ENCODE results near the gene UTP11. TPM values are rescaled to one million over a fixed set of nuclear protein-coding genes. Genes with fewer than 3 reads are reported as not detected.
A peak's percentile ranks its signal among the peaks of the same experiment; 100 is the strongest.
"Not testable (repeated sequence)": the region's sequence is repeated elsewhere in the genome, so short reads cannot be mapped to it uniquely, and the experiment has no call there.

Gene UTP11, protein sequence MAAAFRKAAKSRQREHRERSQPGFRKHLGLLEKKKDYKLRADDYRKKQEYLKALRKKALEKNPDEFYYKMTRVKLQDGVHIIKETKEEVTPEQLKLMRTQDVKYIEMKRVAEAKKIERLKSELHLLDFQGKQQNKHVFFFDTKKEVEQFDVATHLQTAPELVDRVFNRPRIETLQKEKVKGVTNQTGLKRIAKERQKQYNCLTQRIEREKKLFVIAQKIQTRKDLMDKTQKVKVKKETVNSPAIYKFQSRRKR
- polyA plus RNA-seq (2013, experiment 1 of 2), result 63.0 TPM
- polyA plus RNA-seq (2013, experiment 2 of 2), result 61.6 TPM

DNA sequence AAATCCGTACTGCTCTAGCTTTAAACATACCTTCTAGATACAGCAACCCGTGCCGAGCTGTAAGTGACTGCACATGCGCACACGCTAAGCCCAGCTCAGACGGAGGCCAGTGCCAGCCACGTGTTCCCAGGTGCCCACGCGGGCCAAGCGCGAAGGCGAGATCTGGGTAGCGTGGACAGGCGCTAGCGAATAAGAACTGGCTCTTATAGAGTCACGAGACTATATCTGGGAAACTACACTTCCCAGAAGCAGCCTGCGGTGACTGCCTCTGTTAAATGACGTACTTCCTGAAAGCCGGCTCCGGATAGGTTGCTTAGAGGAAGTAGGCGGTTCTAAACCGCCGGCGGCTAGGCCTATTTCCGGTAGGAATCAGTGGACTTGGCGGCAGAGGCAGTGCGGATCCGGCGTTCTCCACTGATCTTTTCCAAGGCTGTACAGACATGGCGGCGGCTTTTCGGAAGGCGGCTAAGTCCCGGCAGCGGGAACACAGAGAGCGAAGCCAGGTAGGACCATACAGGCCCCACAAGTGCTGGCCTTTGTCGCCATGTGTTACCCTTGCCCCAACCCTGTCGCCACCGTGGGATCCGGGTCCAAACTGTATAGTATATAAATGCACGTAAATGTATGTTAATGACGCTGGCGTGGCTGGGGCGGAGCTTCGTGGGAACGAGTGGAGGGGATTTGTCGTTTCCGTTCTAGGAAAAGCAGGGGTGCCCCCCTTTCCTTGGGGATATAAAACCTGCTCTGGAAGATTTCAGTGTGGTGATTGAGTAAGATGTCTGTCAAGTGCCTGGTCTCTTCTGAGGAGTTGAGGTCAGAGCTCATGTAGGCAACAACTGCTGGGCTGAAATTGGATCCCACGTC, at the start of gene UTP11:
TSS of gene UTP11 (plus strand) at position 372 of the 864 bp plus-strand sequence. CDS start at position 441, 69 bp downstream.
- Histone ChIP-seq H3K9me3 (ENCODE audit: control insufficient read depth, low read length) (no peaks in the 10 kb centered on the region), H3K4me3 (ENCODE audit: extremely low read depth, insufficient read depth, low read length, poor library complexity, severe bottlenecking) (peak within 1 kb of the TSS; percentile 77), H3K4me1 (ENCODE audit: control insufficient read depth, insufficient read depth, low read length, poor library complexity, severe bottlenecking) (peaks cover 17% of the 10 kb centered on the region), H3K36me3 (ENCODE audit: control insufficient read depth, insufficient read depth, low read length) (peaks cover 32% of the 10 kb centered on the region), H3K27ac (ENCODE audit: low read depth, low read length, severe bottlenecking) (peak within 1 kb of the TSS; percentile 95)
- 5 to 7% methylated on average over 42 to 43 of the region's 49 CpGs for WGBS, 2 experiments (ENCODE audit: insufficient coverage in 2 of 2)

DNA sequence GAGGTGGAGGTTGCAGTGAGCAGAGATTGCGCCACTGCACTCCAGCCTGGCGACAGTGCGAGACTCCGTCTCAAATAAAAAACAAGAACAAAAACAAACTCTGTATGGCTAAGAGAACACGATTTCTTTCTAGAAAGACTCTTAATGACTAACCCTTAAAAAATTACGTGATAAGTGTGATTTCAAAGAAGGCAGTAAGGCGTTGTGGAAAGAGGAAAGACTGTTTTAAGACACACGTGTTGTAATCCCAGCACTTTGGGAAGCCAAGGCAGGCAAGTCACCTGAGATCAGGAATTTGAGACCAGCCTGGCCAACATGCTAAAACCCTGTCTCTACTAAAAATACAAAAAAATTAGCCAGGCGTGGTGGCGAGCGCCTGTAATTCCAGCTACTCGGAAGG, 48.4 kb upstream of the UTP11 start:
- H3K27ac ChIP-seq (ENCODE audit: low read depth, low read length, severe bottlenecking); H3K4me3 ChIP-seq (ENCODE audit: extremely low read depth, insufficient read depth, low read length, poor library complexity, severe bottlenecking); H3K9me3 ChIP-seq (ENCODE audit: control insufficient read depth, low read length); H3K4me1 ChIP-seq (ENCODE audit: control insufficient read depth, insufficient read depth, low read length, poor library complexity, severe bottlenecking): not testable (repeated sequence)
- 50 to 88% methylated on average over 2 to 8 of the region's 12 CpGs for WGBS, 2 experiments (ENCODE audit: insufficient coverage in 2 of 2)
- H3K36me3 ChIP-seq (ENCODE audit: control insufficient read depth, insufficient read depth, low read length), result peaks cover 92% of the 10 kb centered on the region

DNA sequence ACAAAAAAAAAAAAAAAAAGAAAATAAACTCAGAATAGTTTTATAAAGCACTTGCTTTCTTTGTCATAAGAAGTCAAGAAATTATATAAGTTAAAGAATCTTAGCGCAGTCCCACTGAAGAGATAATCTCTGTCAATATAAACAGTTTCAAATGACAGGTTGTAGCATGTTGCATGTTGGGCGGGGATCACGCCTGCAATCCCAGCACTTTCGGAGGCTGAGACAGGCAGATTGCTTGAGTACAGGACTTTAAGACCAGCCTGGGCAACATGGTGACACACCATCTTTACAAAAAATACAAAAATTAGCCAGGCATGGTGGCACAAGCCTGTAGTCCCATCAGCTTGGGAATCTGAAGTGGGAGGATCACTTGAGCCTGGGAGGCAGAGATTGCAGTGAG, 47.2 kb upstream of the UTP11 start:
- 82 to 96% methylated on average over 3 to 4 of the region's 4 CpGs for WGBS, 2 experiments (ENCODE audit: insufficient coverage in 2 of 2)
- no peaks in the 10 kb centered on the region for H3K4me1 ChIP-seq (ENCODE audit: control insufficient read depth, insufficient read depth, low read length, poor library complexity, severe bottlenecking)
- no peak overlapping the region for H3K4me3 ChIP-seq (ENCODE audit: extremely low read depth, insufficient read depth, low read length, poor library complexity, severe bottlenecking)
- H3K9me3 ChIP-seq (ENCODE audit: control insufficient read depth, low read length), result no peaks in the 10 kb centered on the region
- H3K27ac ChIP-seq (ENCODE audit: low read depth, low read length, severe bottlenecking), result no peak overlapping the region
- H3K36me3 ChIP-seq (ENCODE audit: control insufficient read depth, insufficient read depth, low read length), result peaks cover 90% of the 10 kb centered on the region

DNA sequence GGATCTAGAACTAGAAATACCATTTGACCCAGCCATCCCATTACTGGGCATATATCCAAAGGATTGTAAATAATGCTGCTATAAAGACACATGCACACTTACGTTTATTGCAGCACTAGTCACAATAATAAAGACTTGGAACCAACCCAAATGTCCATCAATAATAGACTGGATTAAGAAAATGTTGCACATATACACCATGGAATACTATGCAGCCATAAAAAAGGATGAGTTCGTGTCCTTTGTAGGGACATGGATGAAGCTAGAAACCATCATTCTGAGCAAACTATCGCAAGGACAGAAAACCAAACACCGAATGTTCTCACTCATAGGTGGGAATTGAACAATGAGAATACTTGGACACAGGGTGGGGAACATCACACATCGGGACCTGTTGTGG, 38.9 kb upstream of the UTP11 start:
- not testable (repeated sequence) for H3K4me3 ChIP-seq (ENCODE audit: extremely low read depth, insufficient read depth, low read length, poor library complexity, severe bottlenecking); H3K27ac ChIP-seq (ENCODE audit: low read depth, low read length, severe bottlenecking); H3K9me3 ChIP-seq (ENCODE audit: control insufficient read depth, low read length); H3K4me1 ChIP-seq (ENCODE audit: control insufficient read depth, insufficient read depth, low read length, poor library complexity, severe bottlenecking)
- peaks cover 66% of the 10 kb centered on the region for H3K36me3 ChIP-seq (ENCODE audit: control insufficient read depth, insufficient read depth, low read length)
- 93% methylated on average over 2 of the region's 5 CpGs; no CpG with 5 or more reads in 1 of the 2 experiments for WGBS, 2 experiments (ENCODE audit: insufficient coverage in 2 of 2)

DNA sequence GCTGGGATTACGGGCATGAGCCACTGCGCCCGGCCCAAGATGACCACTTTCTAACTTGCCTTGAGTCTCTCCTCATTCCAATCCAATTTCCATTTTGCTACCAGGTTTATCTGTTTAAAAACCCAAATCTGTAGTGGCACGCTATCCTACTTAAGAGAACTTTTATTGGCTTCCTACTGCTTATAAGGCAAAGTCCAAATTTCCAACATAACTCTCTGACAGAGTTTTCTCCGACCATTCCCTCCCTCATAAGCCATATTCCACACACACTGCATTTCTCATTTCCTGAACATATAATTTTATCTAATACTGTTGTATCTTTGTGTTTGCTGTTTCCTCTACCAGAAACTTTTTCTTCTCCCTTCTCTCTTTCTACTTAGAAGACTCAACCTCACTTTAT, 38.0 kb upstream of the UTP11 start:
- Histone ChIP-seq H3K27ac (ENCODE audit: low read depth, low read length, severe bottlenecking) (no peak overlapping the region), H3K9me3 (ENCODE audit: control insufficient read depth, low read length) (no peaks in the 10 kb centered on the region)
- WGBS, 2 experiments (ENCODE audit: insufficient coverage in 2 of 2), result 95 to 100% methylated on average over 4 of the region's 5 CpGs

DNA sequence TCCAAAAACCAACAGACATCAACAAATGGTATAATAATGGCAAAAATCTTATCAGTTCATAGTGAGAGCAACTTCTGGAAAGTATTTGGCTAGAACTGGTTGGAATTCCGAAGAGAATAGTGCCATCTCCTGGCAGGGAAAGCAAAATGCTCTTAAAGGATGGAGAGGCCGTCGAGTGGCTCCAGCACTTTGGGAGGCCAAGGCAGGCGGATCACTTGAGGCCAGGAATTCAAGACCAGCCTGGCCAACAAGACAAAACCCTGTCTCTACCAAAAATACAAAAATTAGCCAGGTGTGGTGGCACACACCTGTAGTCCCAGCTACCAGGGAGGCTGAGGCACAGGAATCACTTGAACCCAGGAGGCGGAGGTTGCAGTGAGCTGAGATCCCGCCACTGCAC, 37.5 kb upstream of the UTP11 start:
- not testable (repeated sequence) for H3K27ac ChIP-seq (ENCODE audit: low read depth, low read length, severe bottlenecking); H3K4me3 ChIP-seq (ENCODE audit: extremely low read depth, insufficient read depth, low read length, poor library complexity, severe bottlenecking); H3K4me1 ChIP-seq (ENCODE audit: control insufficient read depth, insufficient read depth, low read length, poor library complexity, severe bottlenecking); H3K9me3 ChIP-seq (ENCODE audit: control insufficient read depth, low read length)
- WGBS, 2 experiments (ENCODE audit: insufficient coverage in 2 of 2), result 56 to 70% methylated on average over 4 to 6 of the region's 6 CpGs
- H3K36me3 ChIP-seq (ENCODE audit: control insufficient read depth, insufficient read depth, low read length), result peaks cover 67% of the 10 kb centered on the region

More for the DNA sequence above, 38.0 kb upstream of the UTP11 start:
- Histone ChIP-seq H3K4me1 (ENCODE audit: control insufficient read depth, insufficient read depth, low read length, poor library complexity, severe bottlenecking) (no peaks in the 10 kb centered on the region), H3K4me3 (ENCODE audit: extremely low read depth, insufficient read depth, low read length, poor library complexity, severe bottlenecking) (no peak overlapping the region), H3K36me3 (ENCODE audit: control insufficient read depth, insufficient read depth, low read length) (peaks cover 66% of the 10 kb centered on the region)

DNA sequence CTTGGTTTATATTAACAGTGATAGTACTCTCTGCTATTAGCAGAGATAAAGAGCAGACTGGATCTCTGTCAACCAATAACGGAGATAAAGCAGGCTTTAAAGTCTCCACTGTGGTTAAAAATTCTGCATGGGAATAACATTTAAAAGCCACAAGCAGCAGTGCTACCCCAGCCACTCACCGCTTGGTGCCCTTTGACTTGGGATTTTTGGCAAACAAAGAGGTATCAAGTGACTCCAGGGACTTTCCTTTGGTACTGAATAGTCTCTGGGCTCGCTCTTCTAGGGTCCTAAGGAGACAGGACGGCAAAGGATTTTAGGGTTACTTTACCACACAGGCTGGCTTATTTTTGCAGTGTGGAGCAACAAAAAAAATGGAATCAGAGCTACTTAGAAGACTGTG, 34.0 kb upstream of the UTP11 start:
- Histone ChIP-seq H3K9me3 (ENCODE audit: control insufficient read depth, low read length) (no peaks in the 10 kb centered on the region), H3K4me1 (ENCODE audit: control insufficient read depth, insufficient read depth, low read length, poor library complexity, severe bottlenecking) (no peaks in the 10 kb centered on the region), H3K36me3 (ENCODE audit: control insufficient read depth, insufficient read depth, low read length) (peaks cover 92% of the 10 kb centered on the region), H3K4me3 (ENCODE audit: extremely low read depth, insufficient read depth, low read length, poor library complexity, severe bottlenecking) (no peak overlapping the region), H3K27ac (ENCODE audit: low read depth, low read length, severe bottlenecking) (no peak overlapping the region)
- WGBS, 2 experiments (ENCODE audit: insufficient coverage in 2 of 2), result 96 to 100% methylated on average over 4 of the region's 4 CpGs

DNA sequence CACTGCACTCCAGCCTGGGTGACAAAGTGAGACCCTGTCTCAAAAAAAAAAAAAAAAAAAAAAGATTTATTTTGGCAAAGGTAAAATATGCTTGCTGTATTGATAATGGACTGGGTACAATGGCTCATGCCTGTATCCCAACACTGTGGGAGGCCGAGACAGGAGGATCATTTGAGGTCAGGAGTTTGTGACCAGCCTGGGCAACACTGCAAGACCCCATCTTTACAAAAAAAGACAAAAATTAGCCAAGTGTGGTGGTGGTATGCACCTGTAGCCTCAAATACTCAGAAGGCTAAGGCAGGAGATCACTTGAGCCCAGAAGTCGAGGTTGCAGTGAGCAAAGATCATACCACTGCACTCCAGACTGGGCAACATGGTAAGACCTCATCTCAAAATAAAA, 29.0 kb upstream of the UTP11 start:
- Histone ChIP-seq H3K4me3 (ENCODE audit: extremely low read depth, insufficient read depth, low read length, poor library complexity, severe bottlenecking) (no peak overlapping the region), H3K4me1 (ENCODE audit: control insufficient read depth, insufficient read depth, low read length, poor library complexity, severe bottlenecking) (peaks cover under 1% of the 10 kb centered on the region), H3K36me3 (ENCODE audit: control insufficient read depth, insufficient read depth, low read length) (peaks cover 94% of the 10 kb centered on the region), H3K27ac (ENCODE audit: low read depth, low read length, severe bottlenecking) (no peak overlapping the region), H3K9me3 (ENCODE audit: control insufficient read depth, low read length) (no peaks in the 10 kb centered on the region)
- WGBS, 2 experiments (ENCODE audit: insufficient coverage in 2 of 2), result 100% methylated on average over 1 of the region's 2 CpGs; no CpG with 5 or more reads in 1 of the 2 experiments

DNA sequence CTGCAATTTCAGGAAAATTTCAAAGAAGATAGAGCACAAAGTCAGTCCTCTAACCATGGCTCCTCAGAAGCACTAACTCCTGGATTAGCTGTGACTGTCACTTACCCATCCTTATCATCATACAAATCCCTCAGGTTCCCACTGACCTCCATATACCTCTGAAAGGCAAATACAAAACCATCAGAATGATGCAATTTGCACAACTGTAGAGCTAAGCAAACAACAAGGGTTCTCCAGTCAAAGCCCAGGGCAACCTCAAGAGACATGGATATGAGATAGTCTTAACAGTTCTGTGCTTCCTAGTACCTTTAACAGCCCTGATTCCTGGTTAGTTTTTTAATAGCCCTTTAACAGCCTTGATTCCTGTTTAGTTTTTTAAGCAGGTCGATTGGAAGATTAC, 24.9 kb upstream of the UTP11 start:
- peaks cover 53% of the 10 kb centered on the region for H3K36me3 ChIP-seq (ENCODE audit: control insufficient read depth, insufficient read depth, low read length)
- H3K27ac ChIP-seq (ENCODE audit: low read depth, low read length, severe bottlenecking), result no peak overlapping the region
- H3K9me3 ChIP-seq (ENCODE audit: control insufficient read depth, low read length), result no peaks in the 10 kb centered on the region
- 100% methylated on average over 1 of the region's 1 CpG; no CpG with 5 or more reads in 1 of the 2 experiments for WGBS, 2 experiments (ENCODE audit: insufficient coverage in 2 of 2)
- H3K4me3 ChIP-seq (ENCODE audit: extremely low read depth, insufficient read depth, low read length, poor library complexity, severe bottlenecking), result no peak overlapping the region
- H3K4me1 ChIP-seq (ENCODE audit: control insufficient read depth, insufficient read depth, low read length, poor library complexity, severe bottlenecking), result peaks cover 2% of the 10 kb centered on the region

DNA sequence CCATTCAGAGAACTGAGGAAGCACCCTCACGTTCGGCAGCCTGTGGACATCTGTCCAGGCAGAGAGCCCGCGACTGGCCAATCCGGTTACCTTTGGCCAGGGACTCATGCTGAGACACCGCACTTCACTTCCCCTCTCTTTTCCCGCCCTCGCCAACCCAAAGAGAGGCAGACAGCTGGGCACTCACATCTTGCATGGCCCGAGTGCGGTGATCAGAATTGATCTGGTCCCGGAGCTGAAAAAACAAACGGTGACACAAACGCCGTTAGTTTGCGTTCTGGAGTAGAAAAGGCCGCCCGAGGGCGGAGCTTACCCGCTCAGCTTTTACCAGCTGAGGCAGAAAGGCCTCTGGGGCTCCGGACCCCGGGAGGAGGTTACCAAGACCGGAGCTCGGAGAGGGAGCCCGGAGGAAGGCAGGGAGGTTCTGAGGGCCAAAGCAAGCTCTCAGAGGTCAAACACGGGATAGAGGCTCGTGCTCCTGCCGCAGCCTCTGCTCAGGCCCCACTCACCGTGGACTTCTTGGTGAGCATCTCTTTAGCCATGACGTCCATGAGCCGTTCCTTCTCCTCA, 23.1 kb upstream of the UTP11 start:
- H3K9me3 ChIP-seq (ENCODE audit: control insufficient read depth, low read length), result no peaks in the 10 kb centered on the region
- H3K36me3 ChIP-seq (ENCODE audit: control insufficient read depth, insufficient read depth, low read length), result peaks cover 44% of the 10 kb centered on the region
- H3K4me3 ChIP-seq (ENCODE audit: extremely low read depth, insufficient read depth, low read length, poor library complexity, severe bottlenecking), result peak overlapping the region; percentile 78
- peaks cover 2% of the 10 kb centered on the region for H3K4me1 ChIP-seq (ENCODE audit: control insufficient read depth, insufficient read depth, low read length, poor library complexity, severe bottlenecking)
- 0% methylated on average over 27 to 30 of the region's 30 CpGs for WGBS, 2 experiments (ENCODE audit: insufficient coverage in 2 of 2)
- H3K27ac ChIP-seq (ENCODE audit: low read depth, low read length, severe bottlenecking), result peak overlapping the region; percentile 72

Measured in mesodermal cell (in vitro differentiated cells).